ENCODE results near the gene GULP1.

GULP1 gene

GRCh38 chr2:188353282-188353681 lies 61.6 kb downstream of the GULP1 start:
- TF ChIP-seq CTCF (conservative IDR thresholded peaks at IDR 0.05), result no peak
- no peak overlapping the region for H3K27ac ChIP-seq

- peak overlapping the region; percentile 46 for H3K27ac ChIP-seq
- no peak for TF ChIP-seq CTCF (conservative IDR thresholded peaks at IDR 0.05)
These were observed 69.0 kb downstream of the GULP1 start for GRCh38 chr2:188360485-188361263.

GRCh38 chr2:188364033-188364630 lies 72.5 kb downstream of the GULP1 start:
- no peak for TF ChIP-seq CTCF (conservative IDR thresholded peaks at IDR 0.05)
- peak overlapping the region; percentile 67 for H3K27ac ChIP-seq

DNA sequence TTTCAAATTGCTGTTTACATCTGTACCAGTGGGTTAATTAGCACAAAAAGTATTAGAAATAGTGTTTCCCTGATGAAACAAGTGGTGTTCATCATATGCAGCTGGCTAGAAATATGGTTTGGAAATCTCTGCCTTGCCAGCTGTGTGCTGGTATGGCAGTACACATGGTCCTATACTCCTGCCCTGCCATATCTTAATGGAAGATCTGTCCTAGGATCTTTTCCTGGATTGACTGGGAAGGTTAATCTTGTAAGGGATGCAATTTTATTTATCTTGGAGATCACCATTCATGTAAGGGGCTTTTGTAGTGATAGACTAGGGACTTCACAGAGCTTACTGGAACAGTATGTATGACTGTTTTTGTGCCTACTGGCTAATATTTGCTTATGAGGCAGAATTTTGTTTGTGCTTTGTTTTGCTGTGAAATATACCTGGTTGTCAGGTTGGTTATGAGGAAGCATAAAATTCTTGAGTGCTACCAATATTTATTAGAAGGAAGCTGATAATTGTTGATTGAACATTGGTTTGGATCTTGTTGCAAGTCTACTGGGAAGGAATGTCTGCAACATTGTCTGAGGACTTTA lies 73.5 kb downstream of the GULP1 start:
- no peak for TF ChIP-seq CTCF (conservative IDR thresholded peaks at IDR 0.05)
- peak overlapping the region; percentile 67 for H3K27ac ChIP-seq

- no peak overlapping the region for H3K27ac ChIP-seq
- TF ChIP-seq CTCF (conservative IDR thresholded peaks at IDR 0.05), result no peak
These were observed 75.5 kb downstream of the GULP1 start for GRCh38 chr2:188367164-188367563.

- TF ChIP-seq CTCF (conservative IDR thresholded peaks at IDR 0.05), result peak; percentile 79
- no peak overlapping the region for H3K27ac ChIP-seq
These were observed 77.7 kb downstream of the GULP1 start for GRCh38 chr2:188369365-188369764.

GRCh38 chr2:188378371-188378950 lies 86.8 kb downstream of the GULP1 start:
- no peak overlapping the region for H3K27ac ChIP-seq
- TF ChIP-seq CTCF (conservative IDR thresholded peaks at IDR 0.05), result no peak
